ENCODE data around the gene GARIN3.

Gene GARIN3

DNA sequence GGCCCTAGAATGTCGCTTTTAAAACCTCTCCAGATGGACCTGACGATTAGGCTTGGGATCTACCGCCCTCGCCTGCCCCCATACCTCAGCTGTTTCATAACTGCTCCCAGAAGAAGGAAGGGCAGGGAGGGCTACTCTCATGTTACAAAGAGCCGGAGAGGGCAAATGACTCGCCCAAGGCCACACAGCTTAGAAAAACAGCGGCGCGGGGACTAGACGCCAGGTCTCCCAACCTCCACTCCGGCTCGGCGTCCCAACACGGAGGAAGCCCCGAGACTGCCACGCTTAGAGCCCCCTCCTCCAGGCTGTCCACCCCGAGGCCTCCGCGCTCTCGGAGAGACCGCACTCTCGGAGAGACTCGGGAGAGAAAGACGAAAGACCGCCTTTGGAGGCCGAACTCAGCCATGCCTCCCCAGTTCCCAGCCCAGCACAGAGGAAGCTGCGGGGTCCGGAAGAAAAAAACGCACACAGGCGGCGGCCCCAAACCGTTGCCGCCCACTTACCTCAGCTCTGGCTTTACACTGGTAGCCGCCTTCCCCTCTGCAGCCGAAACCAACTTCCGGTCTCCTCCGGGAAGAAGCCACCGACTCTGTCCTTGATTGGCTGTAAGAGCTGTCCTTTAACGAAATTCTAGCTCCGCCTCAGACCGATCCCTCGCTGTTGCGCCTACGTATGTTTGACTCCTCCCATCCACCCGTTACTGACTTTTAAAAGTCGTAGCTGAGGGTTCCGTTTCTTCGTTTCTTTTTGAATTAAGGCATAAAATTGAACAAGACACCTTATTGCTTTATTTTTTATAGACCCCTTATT, 23.5 kb downstream of the GARIN3 start, which contains the start of gene MED7 (continued):
- TF ChIP-seq, protein P1, sequence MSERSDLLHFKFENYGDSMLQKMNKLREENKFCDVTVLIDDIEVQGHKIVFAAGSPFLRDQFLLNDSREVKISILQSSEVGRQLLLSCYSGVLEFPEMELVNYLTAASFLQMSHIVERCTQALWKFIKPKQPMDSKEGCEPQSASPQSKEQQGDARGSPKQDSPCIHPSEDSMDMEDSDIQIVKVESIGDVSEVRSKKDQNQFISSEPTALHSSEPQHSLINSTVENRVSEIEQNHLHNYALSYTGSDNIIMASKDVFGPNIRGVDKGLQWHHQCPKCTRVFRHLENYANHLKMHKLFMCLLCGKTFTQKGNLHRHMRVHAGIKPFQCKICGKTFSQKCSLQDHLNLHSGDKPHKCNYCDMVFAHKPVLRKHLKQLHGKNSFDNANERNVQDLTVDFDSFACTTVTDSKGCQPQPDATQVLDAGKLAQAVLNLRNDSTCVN (tag by site-specific recombination; optimal IDR thresholded peaks at IDR 0.05): peak; percentile 19
- TF ChIP-seq ZNF155 (tag by site-specific recombination; IDR thresholded peaks at IDR 0.05) (no peak), SP7 (tag by site-specific recombination; IDR thresholded peaks at IDR 0.05) (no peak), ZFHX2 (tag by site-specific recombination; conservative IDR thresholded peaks at IDR 0.05) (peak; percentile 75), GLI4 (tag by site-specific recombination; IDR thresholded peaks at IDR 0.05) (no peak), GFI1B (tag by site-specific recombination; IDR thresholded peaks at IDR 0.05) (no peak), ZNF394 (tag by site-specific recombination; IDR thresholded peaks at IDR 0.05; ENCODE audit: borderline replicate concordance) (no peak), ZNF37A (tag by site-specific recombination; IDR thresholded peaks at IDR 0.05) (no peak), ZNF521 (tag by site-specific recombination; IDR thresholded peaks at IDR 0.05) (no peak), ZNF266 (tag by site-specific recombination; IDR thresholded peaks at IDR 0.05; ENCODE audit: low read depth) (no peak), ZNF24 (tag by site-specific recombination; IDR thresholded peaks at IDR 0.05) (no peak), ZNF558 (tag by site-specific recombination; IDR thresholded peaks at IDR 0.05) (no peak), ZIC2 (tag by site-specific recombination; IDR thresholded peaks at IDR 0.05) (no peak), ZNF629 (tag by site-specific recombination; IDR thresholded peaks at IDR 0.05) (no peak), ZNF221 (tag by site-specific recombination; IDR thresholded peaks at IDR 0.05; ENCODE audit: borderline replicate concordance) (no peak), ZNF16 (tag by site-specific recombination; IDR thresholded peaks at IDR 0.05; ENCODE audit: low read depth) (no peak), KLF8 (tag by site-specific recombination; IDR thresholded peaks at IDR 0.05) (peak; percentile 22; the same call in 1 of the 2 replicates), ZNF10 (tag by site-specific recombination; IDR thresholded peaks at IDR 0.05) (no peak), ZNF350 (tag by site-specific recombination; IDR thresholded peaks at IDR 0.05) (no peak), ZBTB17 (tag by site-specific recombination; IDR thresholded peaks at IDR 0.05) (peak; percentile 77), ZFP41 (tag by site-specific recombination; IDR thresholded peaks at IDR 0.05; ENCODE audit: borderline replicate concordance) (no peak), ZNF404 (tag by site-specific recombination; IDR thresholded peaks at IDR 0.05) (no peak), KLF10 (tag by site-specific recombination; IDR thresholded peaks at IDR 0.05) (no peak), YY2 (tag by site-specific recombination; IDR thresholded peaks at IDR 0.05) (no peak), ZNF843 (tag by site-specific recombination; IDR thresholded peaks at IDR 0.05) (0 out of 2 replicates have a peak, but pooled peaks have one; percentile 31), SCRT1 (tag by site-specific recombination; IDR thresholded peaks at IDR 0.05; ENCODE audit: borderline replicate concordance) (no peak), ZBTB7A (tag by site-specific recombination; IDR thresholded peaks at IDR 0.05; ENCODE audit: low read depth) (no peak), ZNF677 (tag by site-specific recombination; IDR thresholded peaks at IDR 0.05) (no peak)
- TF ChIP-seq, protein P2, sequence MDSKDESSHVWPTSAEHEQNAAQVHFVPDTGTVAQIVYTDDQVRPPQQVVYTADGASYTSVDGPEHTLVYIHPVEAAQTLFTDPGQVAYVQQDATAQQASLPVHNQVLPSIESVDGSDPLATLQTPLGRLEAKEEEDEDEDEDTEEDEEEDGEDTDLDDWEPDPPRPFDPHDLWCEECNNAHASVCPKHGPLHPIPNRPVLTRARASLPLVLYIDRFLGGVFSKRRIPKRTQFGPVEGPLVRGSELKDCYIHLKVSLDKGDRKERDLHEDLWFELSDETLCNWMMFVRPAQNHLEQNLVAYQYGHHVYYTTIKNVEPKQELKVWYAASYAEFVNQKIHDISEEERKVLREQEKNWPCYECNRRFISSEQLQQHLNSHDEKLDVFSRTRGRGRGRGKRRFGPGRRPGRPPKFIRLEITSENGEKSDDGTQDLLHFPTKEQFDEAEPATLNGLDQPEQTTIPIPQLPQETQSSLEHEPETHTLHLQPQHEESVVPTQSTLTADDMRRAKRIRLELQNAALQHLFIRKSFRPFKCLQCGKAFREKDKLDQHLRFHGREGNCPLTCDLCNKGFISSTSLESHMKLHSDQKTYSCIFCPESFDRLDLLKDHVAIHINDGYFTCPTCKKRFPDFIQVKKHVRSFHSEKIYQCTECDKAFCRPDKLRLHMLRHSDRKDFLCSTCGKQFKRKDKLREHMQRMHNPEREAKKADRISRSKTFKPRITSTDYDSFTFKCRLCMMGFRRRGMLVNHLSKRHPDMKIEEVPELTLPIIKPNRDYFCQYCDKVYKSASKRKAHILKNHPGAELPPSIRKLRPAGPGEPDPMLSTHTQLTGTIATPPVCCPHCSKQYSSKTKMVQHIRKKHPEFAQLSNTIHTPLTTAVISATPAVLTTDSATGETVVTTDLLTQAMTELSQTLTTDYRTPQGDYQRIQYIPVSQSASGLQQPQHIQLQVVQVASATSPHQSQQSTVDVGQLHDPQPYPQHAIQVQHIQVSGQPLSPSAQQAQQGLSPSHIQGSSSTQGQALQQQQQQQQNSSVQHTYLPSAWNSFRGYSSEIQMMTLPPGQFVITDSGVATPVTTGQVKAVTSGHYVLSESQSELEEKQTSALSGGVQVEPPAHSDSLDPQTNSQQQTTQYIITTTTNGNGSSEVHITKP (tag by site-specific recombination; IDR thresholded peaks at IDR 0.05): no peak
- TF ChIP-seq, protein P3, sequence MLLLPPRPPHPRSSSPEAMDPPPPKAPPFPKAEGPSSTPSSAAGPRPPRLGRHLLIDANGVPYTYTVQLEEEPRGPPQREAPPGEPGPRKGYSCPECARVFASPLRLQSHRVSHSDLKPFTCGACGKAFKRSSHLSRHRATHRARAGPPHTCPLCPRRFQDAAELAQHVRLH (tag by site-specific recombination; IDR thresholded peaks at IDR 0.05): peak; percentile 97
- TF ChIP-seq, protein P4, sequence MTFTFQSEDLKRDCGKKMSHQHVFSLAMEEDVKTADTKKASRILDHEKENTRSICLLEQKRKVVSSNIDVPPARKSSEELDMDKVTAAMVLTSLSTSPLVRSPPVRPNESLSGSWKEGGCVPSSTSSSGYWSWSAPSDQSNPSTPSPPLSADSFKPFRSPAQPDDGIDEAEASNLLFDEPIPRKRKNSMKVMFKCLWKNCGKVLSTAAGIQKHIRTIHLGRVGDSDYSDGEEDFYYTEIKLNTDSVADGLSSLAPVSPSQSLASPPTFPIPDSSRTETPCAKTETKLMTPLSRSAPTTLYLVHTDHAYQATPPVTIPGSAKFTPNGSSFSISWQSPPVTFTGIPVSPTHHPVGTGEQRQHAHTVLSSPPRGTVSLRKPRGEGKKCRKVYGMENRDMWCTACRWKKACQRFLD (tag by site-specific recombination; IDR thresholded peaks at IDR 0.05): no peak
- TF ChIP-seq, protein P5, sequence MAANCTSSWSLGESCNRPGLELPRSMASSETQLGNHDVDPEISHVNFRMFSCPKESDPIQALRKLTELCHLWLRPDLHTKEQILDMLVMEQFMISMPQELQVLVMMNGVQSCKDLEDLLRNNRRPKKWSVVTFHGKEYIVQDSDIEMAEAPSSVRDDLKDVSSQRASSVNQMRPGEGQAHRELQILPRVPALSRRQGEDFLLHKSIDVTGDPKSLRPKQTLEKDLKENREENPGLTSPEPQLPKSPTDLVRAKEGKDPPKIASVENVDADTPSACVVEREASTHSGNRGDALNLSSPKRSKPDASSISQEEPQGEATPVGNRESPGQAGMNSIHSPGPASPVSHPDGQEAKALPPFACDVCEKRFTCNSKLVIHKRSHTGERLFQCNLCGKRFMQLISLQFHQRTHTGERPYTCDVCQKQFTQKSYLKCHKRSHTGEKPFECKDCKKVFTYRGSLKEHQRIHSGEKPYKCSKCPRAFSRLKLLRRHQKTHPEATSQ (tag by site-specific recombination; IDR thresholded peaks at IDR 0.05): 0 out of 2 replicates have a peak, but pooled peaks have one; percentile 22
- TF ChIP-seq, protein P6, sequence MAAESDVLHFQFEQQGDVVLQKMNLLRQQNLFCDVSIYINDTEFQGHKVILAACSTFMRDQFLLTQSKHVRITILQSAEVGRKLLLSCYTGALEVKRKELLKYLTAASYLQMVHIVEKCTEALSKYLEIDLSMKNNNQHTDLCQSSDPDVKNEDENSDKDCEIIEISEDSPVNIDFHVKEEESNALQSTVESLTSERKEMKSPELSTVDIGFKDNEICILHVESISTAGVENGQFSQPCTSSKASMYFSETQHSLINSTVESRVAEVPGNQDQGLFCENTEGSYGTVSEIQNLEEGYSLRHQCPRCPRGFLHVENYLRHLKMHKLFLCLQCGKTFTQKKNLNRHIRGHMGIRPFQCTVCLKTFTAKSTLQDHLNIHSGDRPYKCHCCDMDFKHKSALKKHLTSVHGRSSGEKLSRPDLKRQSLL (tag by site-specific recombination; IDR thresholded peaks at IDR 0.05): no peak

Measured in HEK293 (cell line).